Right atrium auricular region (tissue), 2 donors: ENCODE data around the gene ST3GAL2. TPM values are rescaled to one million over a fixed set of nuclear protein-coding genes. Genes with fewer than 3 reads are reported as not detected.

ENCODE experiments used
- DNase-seq: peaks from one replicate; pipeline ENCODE4 v3.0.0-alpha.2; 2019; ENCODE audit warnings: low spot score
- H3K27ac ChIP-seq, 2 donors: fragments of 200-600 bp; sonication (generic); 1 replicate in 1 of 2; 2 replicates in 1 of 2; pipeline ENCODE4 v1.5.1; 2016 to 2019
- H3K27me3 ChIP-seq, 2 donors: fragments of 200-600 bp; sonication (generic); one replicate each; pipeline versions ENCODE4 v1.5.1 to v1.6.0; 2017 to 2019
- H3K36me3 ChIP-seq: fragments of 200-600 bp; sonication (generic); one replicate; pipeline ENCODE4 v1.5.1; 2016
- H3K4me1 ChIP-seq, 2 donors: fragments of 200-600 bp; sonication (generic); one replicate each; pipeline versions ENCODE4 v1.5.1 to v1.6.0; 2017 to 2019
- H3K4me3 ChIP-seq, 2 donors: fragments of 200-600 bp; sonication (generic); 1 replicate in 1 of 2; 2 replicates in 1 of 2; pipeline ENCODE4 v1.5.1; 2017 to 2019; ENCODE audit warnings: mild to moderate bottlenecking in 1 of 2, moderate library complexity in 1 of 2
- H3K9me3 ChIP-seq, 2 donors: fragments of 200-600 bp; sonication (generic); one replicate each; pipeline ENCODE4 v1.5.1; 2019
- CTCF ChIP-seq, 2 donors: fragments of 200-600 bp; sonication (generic); IDR thresholded peaks; one replicate each; pipeline ENCODE4 v1.5.1; 2019; ENCODE audit warnings: antibody characterized with exemption in 2 of 2
- total RNA-seq, 2 donors: library from RNA; depleted of rRNA; stranded (reverse); fragments of >200 nt; gene quantifications; one replicate each; pipeline ENCODE4 v1.1.0, GENCODE V29; 2016

The ST3GAL2 gene
- total RNA-seq, 2 donors from 2014 or later = 13.5 to 16.9 TPM

- H3K27me3 ChIP-seq = no peaks in the 10 kb centered on the region
- H3K36me3 ChIP-seq = peaks cover 19% of the 10 kb centered on the region
- peak; percentile 65 for DNase-seq
Measured at GRCh38 chr16:70395345-70395901, 43.5 kb downstream of the ST3GAL2 start.

GRCh38 chr16:70394853-70395252 lies 44.0 kb downstream of the ST3GAL2 start:
- H3K27me3 ChIP-seq = no peaks in the 10 kb centered on the region
- DNase-seq = no peak
- H3K9me3 ChIP-seq = no peaks in the 10 kb centered on the region
- no peak overlapping the region for H3K4me3 ChIP-seq
- H3K27ac ChIP-seq = no peak overlapping the region
- no peak for TF ChIP-seq CTCF (IDR thresholded peaks at IDR 0.05)
- H3K36me3 ChIP-seq = peaks cover 19% of the 10 kb centered on the region
- H3K4me1 ChIP-seq = peaks cover 0 to 23% of the 10 kb centered on the region in 2 donors

More at GRCh38 chr16:70395345-70395901, 43.5 kb downstream of the ST3GAL2 start:
- H3K9me3 ChIP-seq = no peaks in the 10 kb centered on the region
- no peak overlapping the region for H3K4me3 ChIP-seq
- H3K4me1 ChIP-seq = peaks cover 0 to 23% of the 10 kb centered on the region in 2 donors
- TF ChIP-seq CTCF (IDR thresholded peaks at IDR 0.05) = peak; percentile 61 to 79
- H3K27ac ChIP-seq = no peak overlapping the region

- DNase-seq = no peak
- H3K36me3 ChIP-seq = peaks cover 17% of the 10 kb centered on the region
Measured at GRCh38 chr16:70393662-70394061, 45.2 kb downstream of the ST3GAL2 start.

GRCh38 chr16:70392606-70393005 lies 46.3 kb downstream of the ST3GAL2 start:
- H3K9me3 ChIP-seq = no peaks in the 10 kb centered on the region
- no peak overlapping the region for H3K27ac ChIP-seq
- TF ChIP-seq CTCF (IDR thresholded peaks at IDR 0.05) = no peak
- H3K4me3 ChIP-seq = no peak overlapping the region
- no peak for DNase-seq
- H3K36me3 ChIP-seq = peaks cover 7% of the 10 kb centered on the region
- peaks cover 0 to 23% of the 10 kb centered on the region in 2 donors for H3K4me1 ChIP-seq
- no peaks in the 10 kb centered on the region for H3K27me3 ChIP-seq

More at GRCh38 chr16:70393662-70394061, 45.2 kb downstream of the ST3GAL2 start:
- Histone ChIP-seq H3K9me3 (no peaks in the 10 kb centered on the region), H3K4me3 (no peak overlapping the region), H3K27ac (no peak overlapping the region), H3K4me1 (peaks cover 0 to 23% of the 10 kb centered on the region in 2 donors), H3K27me3 (no peaks in the 10 kb centered on the region)
- no peak for TF ChIP-seq CTCF (IDR thresholded peaks at IDR 0.05)

- no peaks in the 10 kb centered on the region for H3K9me3 ChIP-seq
- H3K36me3 ChIP-seq = peaks cover 6% of the 10 kb centered on the region
- peak; percentile 62 for DNase-seq
- no peak for TF ChIP-seq CTCF (IDR thresholded peaks at IDR 0.05)
- no peaks in the 10 kb centered on the region for H3K27me3 ChIP-seq
- peaks cover 0 to 23% of the 10 kb centered on the region in 2 donors for H3K4me1 ChIP-seq
- no peak overlapping the region for H3K4me3 ChIP-seq
- peak overlapping the region; percentile 22 to 35 for H3K27ac ChIP-seq
Measured at GRCh38 chr16:70391881-70392481, 46.9 kb downstream of the ST3GAL2 start.
